HG03060 (cell line): ENCODE measurements around the gene PPFIA1.

Experiments
- ATAC-seq: cut with Tn5 transposase; IDR thresholded peaks from one replicate; pipeline ENCODE4 v1.9.1; 2021; ENCODE audit warnings: low read depth, moderate number of reproducible peaks; ENCODE audit not compliant: unreplicated experiment

PPFIA1 gene

GRCh38 chr11:70351646-70352045 lies 81.2 kb downstream of the PPFIA1 start:
- ATAC-seq = no peak

- ATAC-seq = no peak
Measured at GRCh38 chr11:70352100-70352499, 81.6 kb downstream of the PPFIA1 start.

- no peak for ATAC-seq
Measured at GRCh38 chr11:70352601-70353000, 82.1 kb downstream of the PPFIA1 start.

- ATAC-seq = no peak
Measured at GRCh38 chr11:70353329-70353728, 82.8 kb downstream of the PPFIA1 start.

- no peak for ATAC-seq
Measured at GRCh38 chr11:70353900-70354568, 83.5 kb downstream of the PPFIA1 start.

GRCh38 chr11:70354629-70355028 lies 84.1 kb downstream of the PPFIA1 start:
- ATAC-seq = no peak

GRCh38 chr11:70358753-70359152 lies 88.3 kb downstream of the PPFIA1 start:
- ATAC-seq = no peak

- ATAC-seq = no peak
Measured at GRCh38 chr11:70359451-70360205, 89.1 kb downstream of the PPFIA1 start.

GRCh38 chr11:70360211-70360610 lies 89.7 kb downstream of the PPFIA1 start:
- ATAC-seq = no peak

- no peak for ATAC-seq
Measured at GRCh38 chr11:70364178-70364577, 93.7 kb downstream of the PPFIA1 start.

GRCh38 chr11:70364745-70365543 lies 94.5 kb downstream of the PPFIA1 start:
- no peak for ATAC-seq

- no peak for ATAC-seq
Measured at GRCh38 chr11:70365544-70365927, 95.0 kb downstream of the PPFIA1 start.

- ATAC-seq = no peak
Measured at GRCh38 chr11:70367071-70367470, 96.6 kb downstream of the PPFIA1 start.

GRCh38 chr11:70368961-70369360 lies 98.5 kb downstream of the PPFIA1 start:
- no peak for ATAC-seq

GRCh38 chr11:70371241-70371640 lies 100.8 kb downstream of the PPFIA1 start:
- no peak for ATAC-seq

GRCh38 chr11:70372076-70372475 lies 101.6 kb downstream of the PPFIA1 start:
- no peak for ATAC-seq

GRCh38 chr11:70376621-70377020 lies 106.1 kb downstream of the PPFIA1 start:
- no peak for ATAC-seq

- no peak for ATAC-seq
Measured at GRCh38 chr11:70377645-70378044, 107.2 kb downstream of the PPFIA1 start.

- ATAC-seq = no peak
Measured at GRCh38 chr11:70378506-70379134, 108.1 kb downstream of the PPFIA1 start.

GRCh38 chr11:70381350-70381749 lies 110.9 kb downstream of the PPFIA1 start:
- ATAC-seq = no peak
